ENCODE measurements around the gene RLBP1.
"Not testable (repeated sequence)": the region's sequence is repeated elsewhere in the genome, so short reads cannot be mapped to it uniquely, and the experiment has no call there.

RLBP1 gene

GRCh38 chr15:89221543-89221942 lies at the start of gene RLBP1:
TSS of gene RLBP1 (minus strand) at chr15:89221579. CDS start at chr15:89218975, 2,604 bp downstream.
- DNase-seq (ENCODE audit: low spot score): no peak
- no peak for FAIRE-seq

GRCh38 chr15:89250142-89250541 lies 28.8 kb upstream of the RLBP1 start:
- not testable (repeated sequence) for DNase-seq (ENCODE audit: low spot score); FAIRE-seq

- DNase-seq (ENCODE audit: low spot score) (no peak), FAIRE-seq (no peak)
These were observed 27.2 kb upstream of the RLBP1 start for GRCh38 chr15:89248584-89248983.

GRCh38 chr15:89247446-89247845 lies 26.1 kb upstream of the RLBP1 start:
- DNase-seq (ENCODE audit: low spot score) (no peak), FAIRE-seq (no peak)

- no peak for DNase-seq (ENCODE audit: low spot score)
- FAIRE-seq: no peak
These were observed 23.2 kb upstream of the RLBP1 start for GRCh38 chr15:89244574-89244903.

- no peak for FAIRE-seq
- peak; percentile 79 for DNase-seq (ENCODE audit: low spot score)
These were observed 22.6 kb upstream of the RLBP1 start, which contains the start of gene FANCI for GRCh38 chr15:89243691-89244573. TSS of gene FANCI (plus strand) at chr15:89243979. CDS start at chr15:89247648, 3,669 bp downstream.

GRCh38 chr15:89243046-89243690 lies 21.8 kb upstream of the RLBP1 start:
- FAIRE-seq (no peak), DNase-seq (ENCODE audit: low spot score) (no peak)

- FAIRE-seq; DNase-seq (ENCODE audit: low spot score): not testable (repeated sequence)
These were observed 18.8 kb upstream of the RLBP1 start for GRCh38 chr15:89239883-89240810.

- FAIRE-seq (no peak), DNase-seq (ENCODE audit: low spot score) (no peak)
These were observed 10.5 kb upstream of the RLBP1 start for GRCh38 chr15:89231832-89232231.

GRCh38 chr15:89230277-89230676 lies 8.9 kb upstream of the RLBP1 start:
- DNase-seq (ENCODE audit: low spot score) (no peak), FAIRE-seq (no peak)

GRCh38 chr15:89227425-89227824 lies 6.0 kb upstream of the RLBP1 start:
- FAIRE-seq (no peak), DNase-seq (ENCODE audit: low spot score) (no peak)

- FAIRE-seq (no peak), DNase-seq (ENCODE audit: low spot score) (no peak)
These were observed 5.2 kb upstream of the RLBP1 start for GRCh38 chr15:89226359-89227221.

GRCh38 chr15:89225588-89225987 lies 4.2 kb upstream of the RLBP1 start:
- no peak for FAIRE-seq
- DNase-seq (ENCODE audit: low spot score): no peak

- FAIRE-seq (no peak), DNase-seq (ENCODE audit: low spot score) (no peak)
These were observed 2.8 kb downstream of the RLBP1 start for GRCh38 chr15:89218531-89218930.

GRCh38 chr15:89217686-89218376 lies 3.5 kb downstream of the RLBP1 start:
- no peak for FAIRE-seq
- DNase-seq (ENCODE audit: low spot score): no peak

GRCh38 chr15:89217031-89217430 lies 4.3 kb downstream of the RLBP1 start:
- FAIRE-seq (no peak), DNase-seq (ENCODE audit: low spot score) (no peak)

- FAIRE-seq (no peak), DNase-seq (ENCODE audit: low spot score) (no peak)
These were observed 5.8 kb downstream of the RLBP1 start for GRCh38 chr15:89215627-89216026.

GRCh38 chr15:89211678-89212170 lies 9.7 kb downstream of the RLBP1 start:
- no peak for FAIRE-seq
- DNase-seq (ENCODE audit: low spot score): no peak

- DNase-seq (ENCODE audit: low spot score): no peak
- no peak for FAIRE-seq
These were observed 12.3 kb downstream of the RLBP1 start for GRCh38 chr15:89209057-89209456.

- FAIRE-seq: no peak
- no peak for DNase-seq (ENCODE audit: low spot score)
These were observed 13.1 kb downstream of the RLBP1 start for GRCh38 chr15:89208256-89208655.

Measured in RCC 7860 (cell line).